HG02840 (cell line): Measurements from ENCODE around the gene SPINK1.
"Not testable (repeated sequence)": the region's sequence is repeated elsewhere in the genome, so short reads cannot be mapped to it uniquely, and the experiment has no call there.

ENCODE experiments used
- ATAC-seq: cut with Tn5 transposase; IDR thresholded peaks from one replicate; pipeline ENCODE4 v1.9.1; 2021; ENCODE audit warnings: mild to moderate bottlenecking, moderate library complexity, moderate number of reproducible peaks; ENCODE audit not compliant: unreplicated experiment, low FRiP score

SPINK1 gene, protein sequence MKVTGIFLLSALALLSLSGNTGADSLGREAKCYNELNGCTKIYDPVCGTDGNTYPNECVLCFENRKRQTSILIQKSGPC

DNA sequence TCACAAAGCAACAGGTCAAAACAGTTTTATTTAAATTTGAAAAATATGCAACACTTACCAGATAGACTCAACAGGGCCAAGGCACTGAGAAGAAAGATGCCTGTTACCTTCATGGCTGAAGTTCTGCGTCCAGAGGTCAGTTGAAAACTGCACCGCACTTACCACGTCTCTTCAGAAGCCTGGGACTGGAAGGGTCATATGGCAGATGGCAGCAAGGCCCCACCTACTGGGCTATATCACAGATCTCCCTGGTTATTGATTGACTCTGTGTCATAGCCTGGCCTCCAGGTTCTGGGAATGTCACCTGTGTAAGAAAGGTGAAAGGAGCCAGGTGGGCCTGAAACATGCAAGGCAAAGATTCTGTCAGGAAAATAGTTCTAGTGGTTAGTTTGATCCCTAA lies at the start of gene SPINK1:
Gene SPINK1 (minus strand): TSS at position 207 of the 400 bp plus-strand sequence. CDS start 94 bp downstream, at position 113.
- no peak for ATAC-seq

DNA sequence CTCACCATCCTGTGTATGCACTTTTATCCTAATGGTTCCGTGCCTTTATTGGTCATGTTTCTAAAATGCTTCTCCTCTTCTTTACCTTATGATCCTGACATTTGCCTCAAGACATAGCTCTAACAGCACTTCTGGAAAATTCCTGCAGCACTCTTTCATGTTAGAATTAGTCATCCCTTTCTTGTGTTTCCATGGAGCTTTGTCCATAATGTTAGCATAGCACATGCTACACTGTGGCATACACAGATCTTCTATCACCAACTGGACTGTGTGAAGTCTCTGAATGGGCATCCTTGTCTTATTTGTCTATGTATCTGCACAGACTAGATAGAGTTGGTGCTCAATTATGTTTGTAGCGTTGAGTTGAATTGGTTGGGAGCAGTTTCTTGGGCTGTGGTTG lies 49.0 kb upstream of the SPINK1 start:
- ATAC-seq = no peak

DNA sequence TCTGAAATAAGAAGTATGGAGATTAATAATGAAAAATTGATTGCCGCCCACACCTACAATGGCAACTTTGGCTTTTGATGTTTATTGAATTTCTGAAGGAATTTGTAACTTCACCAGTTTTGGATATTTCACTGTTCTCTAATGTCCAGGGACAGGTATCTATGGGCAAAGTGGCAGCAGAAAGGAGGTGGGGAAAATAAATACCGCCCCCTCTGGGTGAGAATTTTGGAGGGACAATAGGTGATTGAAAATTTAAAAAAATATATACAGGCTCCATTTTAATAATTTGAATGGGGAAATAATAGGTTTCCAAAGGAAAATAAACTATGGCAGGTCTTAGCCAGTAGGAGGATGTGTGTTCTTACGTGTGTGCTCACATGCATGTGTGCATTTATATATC lies 48.3 kb upstream of the SPINK1 start:
- ATAC-seq = no peak

DNA sequence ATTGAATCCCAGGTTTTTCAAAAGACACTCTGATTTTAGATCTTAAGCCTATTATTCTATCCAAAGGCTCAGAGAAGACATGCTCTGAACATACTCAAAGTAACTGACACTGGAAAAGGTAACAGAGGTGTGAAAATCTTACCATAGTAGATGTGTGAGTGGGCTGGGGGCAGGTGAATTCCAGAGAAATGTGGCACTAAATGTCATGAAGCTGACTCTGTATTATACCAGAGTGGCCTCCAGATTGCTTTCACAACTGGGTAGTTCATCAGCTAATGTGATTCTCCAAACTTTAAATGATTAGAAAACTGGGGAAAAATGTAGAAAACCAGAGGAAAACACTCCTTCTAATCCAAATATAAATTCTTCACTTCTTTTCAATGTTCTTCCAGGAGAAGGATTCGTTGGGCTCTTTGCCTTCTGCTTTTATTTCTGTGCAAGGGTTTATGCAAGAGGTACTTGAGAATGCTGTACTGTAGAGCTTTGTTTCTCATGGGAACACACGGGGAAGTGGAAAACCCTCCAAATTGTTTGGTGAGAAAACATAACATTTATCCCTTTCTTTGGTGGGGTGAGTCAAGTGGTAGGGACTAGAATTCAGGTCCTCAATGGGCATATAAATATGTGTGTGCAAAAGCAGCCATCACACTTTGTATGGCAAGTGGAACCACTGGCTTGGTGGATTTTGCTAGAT lies 46.7 kb upstream of the SPINK1 start, which contains the start of gene SCGB3A2:
Gene SCGB3A2 (plus strand): TSS at position 646 of the 694 bp plus-strand sequence. CDS start 93 bp downstream, outside the sequence.
- no peak for ATAC-seq

DNA sequence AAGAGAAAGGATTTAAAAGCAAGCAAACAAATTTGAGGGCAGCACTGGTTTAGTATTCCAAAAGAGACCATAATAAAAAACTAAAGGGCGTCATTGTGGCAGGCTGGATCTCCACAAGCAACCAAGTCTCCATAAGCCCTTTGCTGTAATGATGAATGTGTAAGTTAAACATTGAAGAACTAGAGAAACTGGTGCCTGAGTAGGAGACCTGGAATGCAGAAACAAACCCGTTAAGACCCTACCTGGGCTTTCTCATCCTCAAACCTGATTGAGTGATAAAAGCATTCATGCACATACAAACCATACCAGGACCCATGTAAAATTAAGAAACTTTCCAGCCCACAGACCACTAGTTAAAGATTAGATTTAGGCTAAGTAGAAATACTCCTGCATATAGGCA lies 45.2 kb upstream of the SPINK1 start:
- no peak for ATAC-seq

DNA sequence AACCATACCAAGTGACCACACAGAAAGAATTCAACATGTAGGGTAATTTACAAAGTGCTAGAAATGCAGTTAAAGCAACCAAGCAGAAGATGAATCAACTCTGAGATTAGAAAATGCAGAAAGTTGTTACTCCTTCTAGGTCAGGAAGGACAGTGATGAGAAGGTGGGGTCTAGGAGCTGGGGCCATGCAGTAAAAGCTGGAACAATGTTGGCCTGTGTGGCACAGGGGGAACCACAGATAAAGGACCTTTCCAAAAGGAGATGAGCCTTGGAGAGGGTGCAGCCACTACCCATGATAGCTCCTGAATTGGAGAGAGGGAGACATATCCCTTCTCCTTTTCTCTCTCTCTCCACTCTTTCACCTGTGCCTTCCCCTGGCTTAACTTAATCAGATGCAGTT lies 44.7 kb upstream of the SPINK1 start:
- no peak for ATAC-seq

DNA sequence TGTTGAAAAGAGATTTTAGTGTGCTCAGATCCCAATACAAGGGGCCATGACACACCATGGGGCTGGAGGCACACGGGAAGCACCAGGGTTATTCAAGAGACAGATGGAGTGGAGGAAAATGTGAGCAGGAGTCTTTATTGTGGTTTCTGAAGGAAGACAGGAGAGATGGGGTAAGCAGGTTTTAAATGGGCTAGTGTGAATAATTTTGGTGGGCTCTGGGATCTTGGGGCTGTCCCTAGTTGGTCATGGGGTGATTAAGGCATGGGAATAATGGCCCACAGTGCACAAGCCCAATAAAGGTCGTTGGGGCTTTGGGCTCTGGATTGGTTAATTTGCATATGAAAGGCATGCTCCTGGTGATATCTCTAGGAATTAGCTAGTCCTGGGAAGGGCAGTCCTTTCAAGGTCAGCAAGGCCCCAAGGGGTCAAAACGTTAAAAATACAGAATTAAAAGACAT lies 43.5 kb upstream of the SPINK1 start:
- ATAC-seq = no peak

DNA sequence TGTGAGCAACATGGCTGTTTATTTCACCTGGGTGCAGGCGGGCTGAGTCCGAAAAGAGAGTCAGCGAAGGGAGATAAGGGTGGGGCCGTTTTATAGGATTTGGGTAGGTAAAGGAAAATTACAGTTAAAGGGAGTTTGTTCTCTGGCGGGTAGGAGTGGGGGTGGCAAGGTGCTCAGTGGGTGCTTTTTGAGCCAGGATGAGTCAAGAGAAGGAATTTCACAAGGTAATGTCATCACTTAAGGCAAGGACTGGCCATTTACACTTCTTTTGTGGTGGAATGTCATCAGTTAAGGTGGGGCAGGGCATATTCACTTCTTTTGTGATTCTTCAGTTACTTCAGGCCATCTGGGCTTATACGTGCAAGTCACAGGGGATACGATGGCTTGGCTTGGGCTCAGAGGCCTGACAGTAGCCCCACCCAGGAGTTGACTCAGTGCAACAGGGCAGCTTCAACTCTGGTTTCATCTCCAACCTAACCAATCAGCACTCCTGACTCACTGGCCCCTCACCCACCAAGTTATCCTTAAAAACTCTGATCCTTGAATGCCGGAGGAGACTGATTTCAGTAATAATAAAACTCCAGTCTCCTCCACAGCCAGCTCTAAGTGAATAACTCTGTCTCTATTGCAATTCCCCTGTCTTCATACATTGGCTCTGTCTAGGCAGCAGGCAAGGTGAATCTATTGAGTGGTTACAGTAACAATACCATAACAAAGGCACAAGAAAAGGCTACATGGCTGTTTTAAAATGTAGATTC lies 42.8 kb upstream of the SPINK1 start:
- ATAC-seq = not testable (repeated sequence)

DNA sequence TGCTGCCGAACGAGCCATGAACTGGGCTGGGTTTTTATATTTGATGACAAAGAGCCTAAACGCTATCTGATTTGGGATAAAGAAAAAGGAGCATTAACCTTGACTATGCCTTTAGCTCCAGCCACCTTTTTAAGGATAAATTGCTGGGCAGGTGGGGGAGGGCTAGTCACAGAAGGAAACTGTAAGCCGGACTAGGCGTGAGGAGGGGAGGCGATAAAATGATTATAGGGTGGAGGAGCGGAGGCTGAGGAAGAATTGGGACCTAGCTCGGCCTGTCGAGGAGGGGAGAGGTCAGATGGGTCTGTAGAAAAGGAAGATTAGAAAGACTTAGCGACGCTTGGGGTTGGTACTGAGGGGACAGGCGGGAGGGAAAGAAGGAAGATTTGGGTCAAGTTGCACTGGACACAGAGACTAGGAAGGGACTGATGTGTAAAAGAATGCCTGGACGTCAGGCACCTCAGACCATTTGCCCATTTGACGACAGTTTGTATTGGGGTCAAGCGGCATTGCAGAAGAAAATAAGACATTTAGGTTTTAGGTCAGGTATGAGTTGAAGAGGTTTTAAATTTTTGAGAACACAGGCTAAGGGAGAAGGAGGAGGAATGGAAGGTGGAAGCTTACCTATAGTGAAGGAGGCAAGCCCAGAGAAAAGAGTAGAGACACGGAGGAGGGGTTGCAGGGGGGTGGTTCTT lies 41.4 kb upstream of the SPINK1 start:
- ATAC-seq = not testable (repeated sequence)

DNA sequence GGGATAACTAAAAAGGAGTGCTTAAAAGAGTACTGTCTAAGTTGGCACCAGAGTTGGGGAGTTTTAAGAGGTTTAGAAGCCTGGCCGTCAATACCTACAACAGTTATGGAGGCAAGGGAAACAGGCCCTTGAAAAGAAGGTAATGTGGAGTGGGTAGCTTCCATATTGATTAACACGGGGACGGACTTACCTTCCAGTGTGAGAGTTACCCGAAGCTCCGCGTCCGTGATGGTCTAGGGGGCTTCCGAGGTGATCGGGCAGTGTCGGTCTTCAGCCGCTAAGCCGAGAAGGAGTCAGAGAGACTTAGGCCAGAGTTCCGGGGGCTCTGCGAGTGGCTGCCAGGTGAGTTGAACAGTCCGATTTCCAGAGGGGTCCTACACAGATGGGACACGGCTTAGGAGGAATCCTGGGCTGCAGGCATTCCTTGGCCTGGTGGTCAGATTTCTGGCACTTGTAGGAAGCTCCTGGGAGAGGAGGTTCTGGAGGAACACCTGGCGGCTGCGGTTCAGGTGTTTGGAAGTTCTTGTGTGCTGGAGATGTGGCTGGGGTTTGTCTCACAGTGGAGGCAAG lies 40.6 kb upstream of the SPINK1 start:
- not testable (repeated sequence) for ATAC-seq

DNA sequence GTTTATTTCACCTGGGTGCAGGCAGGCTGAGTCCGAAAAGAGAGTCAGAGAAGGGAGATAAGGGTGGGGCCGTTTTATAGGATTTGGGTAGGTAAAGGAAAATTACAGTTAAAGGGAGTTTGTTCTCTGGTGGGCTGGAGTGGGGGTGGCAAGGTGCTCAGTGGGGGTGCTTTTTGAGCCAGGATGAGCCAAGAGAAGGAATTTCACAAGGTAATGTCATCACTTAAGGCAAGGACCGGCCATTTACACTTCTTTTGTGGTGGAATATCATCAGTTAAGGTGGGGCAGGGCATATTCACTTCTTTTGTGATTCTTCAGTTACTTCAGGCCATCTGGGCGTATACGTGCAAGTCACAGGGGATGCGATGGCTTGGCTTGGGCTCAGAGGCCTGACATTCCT lies 38.4 kb upstream of the SPINK1 start:
- not testable (repeated sequence) for ATAC-seq

DNA sequence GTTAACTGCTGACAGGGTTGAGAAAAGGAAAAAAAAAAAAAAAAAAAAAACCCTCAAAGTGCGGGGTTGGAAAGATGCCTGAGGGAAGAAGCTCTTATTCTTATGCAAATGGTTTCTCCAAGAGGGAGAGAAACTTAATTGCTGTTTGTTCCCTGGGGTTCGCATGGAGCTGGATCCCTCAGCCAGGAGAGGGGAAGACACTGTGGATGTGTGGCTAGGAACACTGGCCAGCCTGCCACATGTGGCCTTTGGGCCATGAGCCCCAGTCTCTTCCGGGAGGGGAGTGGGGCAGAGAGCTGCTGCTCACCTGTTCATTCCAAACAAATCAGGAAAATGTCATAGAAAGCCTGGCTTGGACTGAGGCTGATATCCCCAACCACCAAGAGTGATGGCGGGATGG lies 37.6 kb upstream of the SPINK1 start:
- ATAC-seq = no peak

DNA sequence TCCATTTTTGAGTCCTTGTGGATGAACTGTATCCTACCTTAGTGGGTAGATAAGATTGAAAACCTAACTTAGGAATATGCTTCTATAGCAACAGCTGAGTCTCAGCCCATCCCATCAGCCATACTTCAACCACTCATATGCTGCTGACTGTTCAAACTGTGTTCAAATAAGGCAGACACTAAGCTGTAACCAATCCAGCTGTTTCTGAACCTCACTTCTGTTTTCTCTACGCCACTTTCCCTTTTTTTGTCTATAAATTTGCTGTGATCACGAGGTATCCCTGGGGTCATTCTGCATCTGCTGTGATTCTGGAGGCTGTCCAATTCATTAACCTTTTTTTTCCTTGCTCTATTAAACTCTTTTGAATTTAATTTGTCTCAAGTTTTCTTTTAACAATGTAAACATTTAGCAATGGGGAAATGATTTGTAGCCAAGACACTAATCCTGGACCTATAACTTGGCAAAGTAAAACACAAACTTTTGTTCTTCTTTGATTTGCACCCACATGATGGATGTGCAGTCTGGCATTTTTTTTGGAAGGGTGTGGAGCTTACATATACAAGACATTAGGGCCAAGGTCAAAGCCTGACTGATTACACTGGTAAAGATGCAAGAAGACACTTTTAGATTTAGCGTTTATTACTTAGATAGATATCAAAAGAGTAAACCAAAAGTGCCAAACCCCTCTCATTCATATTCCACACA lies 32.1 kb upstream of the SPINK1 start:
- no peak for ATAC-seq

DNA sequence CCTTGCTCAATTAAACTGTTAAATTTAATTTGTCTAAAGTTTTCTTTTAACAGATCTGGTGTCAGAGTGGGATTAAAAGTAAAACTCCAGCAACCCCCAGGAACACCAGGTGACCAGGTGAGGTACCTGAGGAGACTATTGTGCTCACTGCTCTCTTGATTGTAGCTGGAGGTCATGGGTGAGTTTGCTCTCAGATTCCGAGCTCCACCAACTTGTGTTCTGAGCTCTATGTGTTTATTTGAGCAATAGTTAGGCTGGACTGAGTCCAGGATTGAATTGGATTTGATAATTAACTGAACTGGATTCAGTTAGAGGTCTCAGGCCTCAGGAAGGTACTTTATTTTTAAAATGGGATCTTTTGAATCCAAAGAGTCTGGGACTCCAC lies 29.2 kb upstream of the SPINK1 start:
- no peak for ATAC-seq

DNA sequence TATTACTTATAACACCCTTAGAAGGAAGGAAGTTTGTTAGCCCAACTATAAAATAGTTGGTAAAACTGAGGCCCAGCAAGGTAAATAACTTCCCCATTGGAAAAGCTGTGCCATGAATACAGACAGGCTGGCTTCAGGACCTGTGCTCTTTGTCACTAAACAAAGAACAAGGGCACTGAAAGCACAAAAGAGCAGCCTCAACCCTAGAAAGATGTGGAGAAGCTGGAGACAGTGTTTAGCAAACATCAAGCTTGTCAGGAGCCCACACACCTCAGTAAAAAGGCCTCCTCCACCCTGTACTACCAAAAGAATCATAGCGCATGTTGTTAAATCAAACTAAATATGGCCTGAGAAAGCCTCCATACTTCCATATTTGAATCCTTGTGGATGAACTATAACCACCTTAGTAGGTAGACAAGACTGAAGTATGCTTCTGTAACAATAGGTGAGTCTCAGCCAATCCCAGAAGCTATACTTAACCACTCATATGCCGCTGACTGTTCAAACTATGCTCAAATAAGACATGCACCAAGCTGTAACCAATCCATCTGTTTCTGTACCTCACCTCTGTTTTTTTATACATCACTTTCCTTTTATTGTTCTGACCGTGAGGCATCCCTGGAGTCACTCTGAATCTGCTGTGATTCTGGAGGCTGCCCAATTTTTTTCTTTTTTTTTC lies 28.6 kb upstream of the SPINK1 start:
- ATAC-seq = no peak

DNA sequence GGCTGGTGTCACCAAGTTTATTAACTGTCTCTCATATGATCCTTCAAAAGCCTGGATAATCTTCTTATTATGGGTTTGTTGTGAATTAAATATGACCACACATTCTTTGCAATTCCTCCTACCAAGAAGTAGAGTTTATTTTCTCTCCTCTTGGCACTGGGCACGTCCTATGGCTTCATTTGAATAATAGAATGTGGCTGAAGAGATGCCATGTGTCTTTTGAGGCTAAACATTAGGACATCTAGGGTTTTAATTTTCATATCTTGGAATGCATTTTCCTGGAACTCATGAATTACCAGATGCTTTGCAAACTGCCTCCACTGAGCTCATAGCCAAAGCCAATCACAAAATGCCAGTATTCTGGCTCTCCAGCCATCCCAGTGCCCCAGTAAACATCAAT lies 27.1 kb upstream of the SPINK1 start:
- ATAC-seq = no peak

DNA sequence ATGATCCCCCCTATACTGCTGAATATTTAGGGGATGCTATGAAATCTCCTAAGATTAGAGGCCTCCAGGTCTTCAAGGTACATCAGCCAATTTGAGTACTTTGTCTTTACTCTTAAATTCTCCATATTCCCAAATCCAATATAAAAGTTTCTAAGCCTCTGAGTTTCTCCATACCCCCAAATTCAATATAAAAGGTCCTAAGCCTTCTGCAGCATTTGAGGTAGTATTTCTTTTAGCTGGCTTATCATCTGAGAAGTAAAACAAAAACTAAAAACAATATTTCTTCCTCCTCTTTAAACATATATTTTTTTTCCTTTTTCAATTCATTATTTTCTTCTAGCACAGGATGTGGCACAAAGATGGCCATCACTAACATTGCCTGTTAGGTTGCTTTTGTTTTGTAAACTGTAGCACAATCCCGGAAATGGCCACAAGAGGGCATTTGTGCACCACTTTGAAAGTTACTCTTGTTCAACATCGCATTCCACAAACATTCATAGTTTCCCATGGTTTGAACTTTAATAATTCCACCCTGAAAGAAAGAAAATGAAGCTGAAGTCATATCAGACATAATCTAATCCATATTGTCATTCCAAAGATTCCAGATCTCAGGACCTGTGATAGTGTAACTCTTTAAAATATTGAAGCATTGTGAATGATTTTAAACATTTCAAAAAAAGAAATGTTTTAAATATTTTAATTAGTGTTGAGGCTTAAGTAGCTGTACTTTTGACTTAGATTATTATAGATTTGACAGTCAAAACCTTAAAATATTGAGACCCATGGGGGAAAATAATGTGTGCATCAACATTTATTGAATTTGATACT lies 26.0 kb upstream of the SPINK1 start:
- ATAC-seq = no peak

DNA sequence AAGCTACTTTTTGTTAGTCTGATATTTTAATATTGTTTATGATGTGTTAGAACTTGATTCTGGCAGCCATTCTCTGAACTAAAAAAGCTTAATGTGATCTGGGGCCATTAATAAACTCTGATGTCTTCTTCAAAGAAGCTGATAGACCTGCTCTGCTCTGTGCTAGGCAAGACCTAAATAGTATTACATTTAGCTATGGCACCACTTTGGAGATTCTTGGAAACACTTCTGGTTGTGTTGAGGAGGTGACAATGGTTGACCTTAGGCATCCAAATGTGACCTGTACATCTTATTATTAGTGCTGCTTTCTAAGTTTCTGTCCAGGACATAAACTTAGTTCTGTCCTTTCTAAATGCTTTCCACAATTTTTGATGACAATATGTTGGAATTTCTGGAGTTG lies 25.3 kb upstream of the SPINK1 start:
- ATAC-seq = no peak

DNA sequence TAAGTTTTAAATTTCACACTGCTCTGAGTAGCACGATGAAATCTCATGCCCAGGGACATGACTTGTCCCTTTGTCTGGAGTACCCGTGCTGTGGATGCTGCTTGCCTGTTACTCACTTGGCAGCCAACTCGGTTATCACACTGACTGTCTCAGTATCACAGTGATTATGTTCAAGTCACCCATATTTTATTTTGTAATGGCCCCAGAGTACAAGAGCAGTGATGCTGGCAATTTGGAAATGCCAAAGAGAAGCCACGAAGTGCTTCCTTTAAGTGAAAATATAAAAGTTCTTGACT lies 24.3 kb upstream of the SPINK1 start:
- ATAC-seq = no peak
